IMR-90 (cell line): ENCODE data around the gene CCR9. TPM values are rescaled to one million over a fixed set of nuclear protein-coding genes. Genes with fewer than 3 reads are reported as not detected.
A peak's percentile ranks its signal among the peaks of the same experiment; 100 is the strongest.

ENCODE experiments used
- ATAC-seq: fragments of 200-7000 bp; cut with Tn5 transposase; 2 replicates; pipeline ENCODE4 v1.9.1; 2020; ENCODE audit warnings: low read depth, mild to moderate bottlenecking, moderate library complexity
- BruUV-seq: library from RNA; stranded (reverse); fragments of 400-500 nt; replicated peaks from 2 replicates; lab custom pipeline; 2021; lab: Mats Ljungman, UMichigan
- CTCF ChIA-PET: fragments of 300-600 bp; formaldehyde crosslinking; extraction: SDS; loops from one replicate; lab custom pipeline; 2021; ENCODE audit warnings: antibody characterized with exemption; lab: Yijun Ruan, JAX
- POLR2A ChIA-PET: fragments of 300-600 bp; sonication (Branson Sonifier 250); formaldehyde crosslinking; loops from one replicate; lab custom pipeline; 2022; ENCODE audit warnings: antibody characterized with exemption; ENCODE audit not compliant: unreplicated experiment; lab: Charles Lee
- DNase-seq: peaks from one replicate; pipeline ENCODE4 v3.0.0; 2013
- H2AFZ ChIP-seq: replicated peaks from 2 replicates; pipeline ENCODE3; 2013; ENCODE audit warnings: low read length, mild to moderate bottlenecking; ENCODE audit not compliant: poor library complexity
- H2AK5ac ChIP-seq: 2 replicates; pipeline ENCODE4 v1.6.1; 2013; ENCODE audit warnings: low read depth, low read length, inconsistent platforms
- H2AK9ac ChIP-seq: replicated peaks from 2 replicates; pipeline ENCODE3; 2013; ENCODE audit warnings: mild to moderate bottlenecking, low read depth, low read length, moderate library complexity; ENCODE audit not compliant: poor library complexity
- H2BK120ac ChIP-seq: 2 replicates; pipeline ENCODE4 v1.6.1; 2013; ENCODE audit warnings: low read depth, low read length, inconsistent platforms
- H2BK15ac ChIP-seq: 3 replicates; pipeline ENCODE4 v1.6.1; 2013; ENCODE audit warnings: low read depth, low read length, inconsistent platforms
- H2BK20ac ChIP-seq: 2 replicates; pipeline ENCODE4 v1.6.1; 2013; ENCODE audit warnings: low read depth, mild to moderate bottlenecking, inconsistent platforms, low read length, moderate library complexity
- H2BK5ac ChIP-seq: 2 replicates; pipeline ENCODE4 v1.6.1; 2013; ENCODE audit warnings: mild to moderate bottlenecking, low read depth, low read length, inconsistent platforms; ENCODE audit not compliant: poor library complexity, severe bottlenecking
- H3K14ac ChIP-seq: replicated peaks from 2 replicates; pipeline ENCODE4 v1.6.1; 2013; ENCODE audit warnings: low read depth, low read length, inconsistent platforms
- H3K18ac ChIP-seq: 2 replicates; pipeline ENCODE4 v1.6.1; 2013; ENCODE audit warnings: low read depth, low read length, control low read depth
- H3K23ac ChIP-seq: 2 replicates; pipeline ENCODE4 v1.6.1; 2013; ENCODE audit warnings: low read depth, low read length, inconsistent platforms
- H3K27ac ChIP-seq: 2 replicates; pipeline ENCODE4 v1.5.1; 2013; ENCODE audit warnings: mild to moderate bottlenecking, control low read depth, low read length; ENCODE audit not compliant: insufficient read depth
- H3K27me3 ChIP-seq: 2 replicates; pipeline ENCODE4 v1.6.1; 2013; ENCODE audit warnings: low read length; ENCODE audit not compliant: control insufficient read depth, insufficient read depth
- H3K36me3 ChIP-seq: 2 replicates; pipeline ENCODE4 v1.6.1; 2013; ENCODE audit warnings: low read length, mixed read lengths; ENCODE audit not compliant: control insufficient read depth, insufficient read depth
- H3K4ac ChIP-seq: 2 replicates; pipeline ENCODE4 v1.6.1; 2013; ENCODE audit warnings: low read depth, low read length, inconsistent platforms
- H3K4me1 ChIP-seq: 2 replicates; pipeline ENCODE4 v1.6.1; 2013; ENCODE audit warnings: low read length, mixed read lengths; ENCODE audit not compliant: control insufficient read depth, insufficient read depth
- H3K4me2 ChIP-seq: 2 replicates; pipeline ENCODE4 v1.6.1; 2013; ENCODE audit warnings: low read depth, mild to moderate bottlenecking, control low read depth, low read length, moderate library complexity
- H3K4me3 ChIP-seq: 2 replicates; pipeline ENCODE4 v1.5.1; 2013; ENCODE audit warnings: low read depth, mild to moderate bottlenecking, control low read depth, low read length, moderate library complexity; ENCODE audit not compliant: insufficient read depth
- H3K56ac ChIP-seq: 2 replicates; pipeline ENCODE4 v1.6.1; 2013; ENCODE audit warnings: low read length, inconsistent platforms; ENCODE audit not compliant: insufficient read depth; ENCODE audit errors: extremely low read depth
- H3K79me1 ChIP-seq, 2 experiments: 2 replicates each; pipeline ENCODE4 v1.6.1; 2013; ENCODE audit warnings: low read length in 2 of 2, inconsistent platforms in 1 of 2, low read depth in 1 of 2
- H3K9ac ChIP-seq: 2 replicates; pipeline ENCODE4 v1.6.1; 2013; ENCODE audit warnings: low read depth, low read length, control low read depth
- H3K9me1 ChIP-seq: 2 replicates; pipeline ENCODE4 v1.6.1; 2013; ENCODE audit warnings: low read length, inconsistent platforms; ENCODE audit not compliant: insufficient read depth
- H3K9me3 ChIP-seq: 2 replicates; pipeline ENCODE4 v1.6.1; 2013; ENCODE audit warnings: low read length; ENCODE audit not compliant: control insufficient read depth, insufficient read depth
- H4K20me1 ChIP-seq: 2 replicates; pipeline ENCODE4 v1.6.1; 2013; ENCODE audit warnings: low read length, inconsistent platforms; ENCODE audit not compliant: insufficient read depth
- H4K5ac ChIP-seq: 2 replicates; pipeline ENCODE4 v1.6.1; 2013; ENCODE audit warnings: mild to moderate bottlenecking, low read depth, low read length, control low read depth
- H4K8ac ChIP-seq, 2 experiments: 2 replicates each; pipeline ENCODE4 v1.6.1; 2013; ENCODE audit warnings: low read depth in 2 of 2, low read length in 2 of 2, control low read depth in 1 of 2, inconsistent platforms in 1 of 2
- H4K91ac ChIP-seq: 2 replicates; pipeline ENCODE4 v1.6.1; 2013; ENCODE audit warnings: low read depth, low read length, inconsistent platforms; ENCODE audit not compliant: insufficient read depth
- BHLHE40 ChIP-seq: fragments of 150-350 bp; IDR thresholded peaks from 2 replicates; pipeline ENCODE4 v1.6.1; 2016; ENCODE audit warnings: mild to moderate bottlenecking, low read depth, low read length
- CEBPB ChIP-seq: IDR thresholded peaks from 2 replicates; pipeline ENCODE4 v1.6.1; 2012; ENCODE audit warnings: low read depth, low read length, improper control_type of control experiment
- CHD1 ChIP-seq: IDR thresholded peaks from 2 replicates; pipeline ENCODE4 v1.6.1; 2012; ENCODE audit warnings: low read depth, low read length, improper control_type of control experiment
- MAFK ChIP-seq: IDR thresholded peaks from 2 replicates; pipeline ENCODE4 v1.6.1; 2012; ENCODE audit warnings: low read depth, low read length, improper control_type of control experiment
- MXI1 ChIP-seq: IDR thresholded peaks from 2 replicates; pipeline ENCODE4 v1.6.1; 2012; ENCODE audit warnings: low read depth, mild to moderate bottlenecking, low read length, moderate library complexity, borderline replicate concordance
- NFE2L2 ChIP-seq: fragments of 150-350 bp; IDR thresholded peaks from 2 replicates; pipeline ENCODE4 v1.6.1; 2016; ENCODE audit warnings: low read depth, mild to moderate bottlenecking, low read length
- POLR2A ChIP-seq: IDR thresholded peaks from 2 replicates; pipeline ENCODE4 v1.6.1; 2012; ENCODE audit warnings: mild to moderate bottlenecking, low read depth, low read length
- RAD21 ChIP-seq: IDR thresholded peaks from 2 replicates; pipeline ENCODE4 v1.6.1; 2012; ENCODE audit warnings: low read length, improper control_type of control experiment
- RCOR1 ChIP-seq: IDR thresholded peaks from 2 replicates; pipeline ENCODE4 v1.6.1; 2012; ENCODE audit warnings: mild to moderate bottlenecking, low read length, improper control_type of control experiment; ENCODE audit not compliant: insufficient replicate concordance
- RFX5 ChIP-seq: IDR thresholded peaks from 2 replicates; pipeline ENCODE4 v1.8.0; 2012; ENCODE audit warnings: low read depth, mild to moderate bottlenecking, low read length, moderate library complexity
- SMC3 ChIP-seq: fragments of 150-350 bp; IDR thresholded peaks from 2 replicates; pipeline ENCODE4 v1.6.1; 2016; ENCODE audit warnings: low read depth, mild to moderate bottlenecking, antibody characterized with exemption, low read length, moderate library complexity
- WGBS, 2 experiments: methylation state at CpG; one replicate each; pipeline versions ENCODE4 v1.1.5 to v1.1.7; 2013; ENCODE audit warnings: missing lambda C conversion rate in 2 of 2; ENCODE audit not compliant: insufficient read length in 1 of 2; ENCODE audit errors: extremely low coverage in 2 of 2; 5-methylcytosine and 5-hydroxymethylcytosine counted together
- dilution Hi-C: fragments of 300-500 bp; cut with HindIII; formaldehyde crosslinking; loops from one replicate; pipeline ENCODE4 v1.14.3; 2018; ENCODE audit warnings: low sequenced_read_pairs; ENCODE audit not compliant: unreplicated experiment
- in situ Hi-C: fragments of 300-500 bp; cut with MboI; formaldehyde crosslinking; loops from 3 replicates; pipeline ENCODE4 v1.14.3; 2019; ENCODE audit warnings: low sequenced_read_pairs, inconsistent platforms, mixed read lengths
- intact Hi-C: fragments of 100-400 bp; cut with micrococcal nuclease; formaldehyde crosslinking; loops from 2 replicates; pipeline ENCODE4 v1.10.0; 2022
- polyA plus RNA-seq, 3 experiments: library from polyadenylated mRNA; depleted of rRNA; stranded (reverse); fragments of >200 nt; gene quantifications; 2 replicates each; pipeline ENCODE4 v1.2.3, GENCODE V29; 2012; ENCODE audit warnings: low replicate concordance in 1 of 3
- total RNA-seq: library from RNA; depleted of rRNA; stranded (reverse); fragments of >200 nt; gene quantifications from 2 replicates; pipeline ENCODE4 v1.2.3, GENCODE V29; 2012
- TF ChIP-seq, protein P1 (sequence below): conservative IDR thresholded peaks from 2 replicates; pipeline ENCODE4 v1.5.1; 2012; ENCODE audit warnings: mild to moderate bottlenecking, low read depth, low read length, improper control_type of control experiment
- TF ChIP-seq, protein P2 (sequence below): fragments of 150-350 bp; IDR thresholded peaks from 2 replicates; pipeline ENCODE4 v1.6.1; 2016; ENCODE audit warnings: low read depth, mild to moderate bottlenecking, low read length, moderate library complexity, borderline replicate concordance
- TF ChIP-seq, protein P3 (sequence below): fragments of 150-350 bp; IDR thresholded peaks from 2 replicates; pipeline ENCODE4 v1.6.1; 2017; ENCODE audit warnings: mild to moderate bottlenecking, antibody characterized with exemption, low read length, low read depth

The CCR9 gene
- total and polyA plus RNA-seq, 2 of the 4 experiments (the other 2 are of a cell fraction): not detected

DNA sequence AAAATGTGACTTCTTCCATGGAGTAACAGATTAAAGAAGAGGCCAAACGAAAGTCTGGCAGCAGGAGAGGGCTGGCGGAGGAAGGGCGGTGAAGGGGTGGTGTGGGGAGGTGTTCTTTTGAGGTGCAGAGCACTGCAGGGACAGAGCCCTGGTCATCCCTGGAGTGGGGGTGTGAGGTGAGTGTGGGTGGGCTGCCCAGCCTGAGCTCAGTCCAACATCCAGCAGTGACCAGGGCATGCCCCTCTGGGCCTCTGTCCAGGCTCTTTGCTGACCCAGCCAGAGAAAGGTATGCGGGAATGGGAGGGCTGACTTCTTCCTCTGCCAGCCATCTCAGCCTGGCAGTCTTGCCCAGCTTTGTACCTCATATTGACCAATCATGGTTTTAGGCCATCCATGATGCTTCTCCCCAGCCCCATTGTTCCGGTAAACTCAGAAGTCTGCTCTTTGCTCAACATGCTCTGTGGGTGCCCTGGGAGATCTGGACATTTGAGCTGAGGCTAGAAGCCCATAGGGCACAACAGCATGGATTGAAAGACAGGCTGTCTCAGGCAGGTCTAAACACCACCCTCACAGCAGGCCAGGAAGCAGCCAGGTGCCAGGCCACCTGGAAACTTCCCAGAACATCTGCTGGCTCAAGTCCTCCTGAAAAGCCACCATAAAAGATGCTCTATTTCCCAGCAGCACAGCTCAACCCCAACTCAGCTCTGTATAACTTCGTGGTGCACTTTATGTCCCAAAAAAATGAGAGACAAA is 31.0 kb downstream of the CCR9 start:
- WGBS, 2 experiments: 100% methylated on average over 1 of the region's 6 CpGs; no CpG with 5 or more reads in 1 of the 2 experiments
- H4K91ac ChIP-seq: no peak overlapping the region
- ChIA-PET POLR2A (no interaction called here), CTCF (no interaction called here)
- ATAC-seq (no peak), DNase-seq (no peak)
- H3K4me3 ChIP-seq: no peak overlapping the region
- intact Hi-C loops (no loop called here), dilution Hi-C loops (no loop called here), in situ Hi-C loops (no loop called here)
- no peak overlapping the region for H3K4ac ChIP-seq
- H3K9me3 ChIP-seq: no peaks in the 10 kb centered on the region
- H2AK9ac ChIP-seq: peak overlapping the region; percentile 34
- H3K18ac ChIP-seq: no peak overlapping the region
- no TSS peak for BruUV-seq
- H3K27ac ChIP-seq: no peak overlapping the region
- no peak overlapping the region for H3K9ac ChIP-seq
- H3K36me3 ChIP-seq: peaks cover 20% of the 10 kb centered on the region
- peaks cover 6% of the 10 kb centered on the region for H3K4me1 ChIP-seq
- H3K56ac ChIP-seq: no peak overlapping the region
- H2BK120ac ChIP-seq: no peak overlapping the region
- no peak overlapping the region for H3K4me2 ChIP-seq
- H2BK5ac ChIP-seq: no peak overlapping the region
- H3K14ac ChIP-seq: no peak overlapping the region
- TF ChIP-seq, protein P1, sequence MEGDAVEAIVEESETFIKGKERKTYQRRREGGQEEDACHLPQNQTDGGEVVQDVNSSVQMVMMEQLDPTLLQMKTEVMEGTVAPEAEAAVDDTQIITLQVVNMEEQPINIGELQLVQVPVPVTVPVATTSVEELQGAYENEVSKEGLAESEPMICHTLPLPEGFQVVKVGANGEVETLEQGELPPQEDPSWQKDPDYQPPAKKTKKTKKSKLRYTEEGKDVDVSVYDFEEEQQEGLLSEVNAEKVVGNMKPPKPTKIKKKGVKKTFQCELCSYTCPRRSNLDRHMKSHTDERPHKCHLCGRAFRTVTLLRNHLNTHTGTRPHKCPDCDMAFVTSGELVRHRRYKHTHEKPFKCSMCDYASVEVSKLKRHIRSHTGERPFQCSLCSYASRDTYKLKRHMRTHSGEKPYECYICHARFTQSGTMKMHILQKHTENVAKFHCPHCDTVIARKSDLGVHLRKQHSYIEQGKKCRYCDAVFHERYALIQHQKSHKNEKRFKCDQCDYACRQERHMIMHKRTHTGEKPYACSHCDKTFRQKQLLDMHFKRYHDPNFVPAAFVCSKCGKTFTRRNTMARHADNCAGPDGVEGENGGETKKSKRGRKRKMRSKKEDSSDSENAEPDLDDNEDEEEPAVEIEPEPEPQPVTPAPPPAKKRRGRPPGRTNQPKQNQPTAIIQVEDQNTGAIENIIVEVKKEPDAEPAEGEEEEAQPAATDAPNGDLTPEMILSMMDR: no peak
- TF ChIP-seq MXI1 (no peak), POLR2A (no peak), BHLHE40 (no peak), NFE2L2 (no peak), RAD21 (no peak), RFX5 (no peak), SMC3 (no peak), CEBPB (no peak), CHD1 (no peak), RCOR1 (no peak), MAFK (no peak)
- TF ChIP-seq, protein P2, sequence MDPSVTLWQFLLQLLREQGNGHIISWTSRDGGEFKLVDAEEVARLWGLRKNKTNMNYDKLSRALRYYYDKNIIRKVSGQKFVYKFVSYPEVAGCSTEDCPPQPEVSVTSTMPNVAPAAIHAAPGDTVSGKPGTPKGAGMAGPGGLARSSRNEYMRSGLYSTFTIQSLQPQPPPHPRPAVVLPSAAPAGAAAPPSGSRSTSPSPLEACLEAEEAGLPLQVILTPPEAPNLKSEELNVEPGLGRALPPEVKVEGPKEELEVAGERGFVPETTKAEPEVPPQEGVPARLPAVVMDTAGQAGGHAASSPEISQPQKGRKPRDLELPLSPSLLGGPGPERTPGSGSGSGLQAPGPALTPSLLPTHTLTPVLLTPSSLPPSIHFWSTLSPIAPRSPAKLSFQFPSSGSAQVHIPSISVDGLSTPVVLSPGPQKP: no peak
- TF ChIP-seq, protein P3, sequence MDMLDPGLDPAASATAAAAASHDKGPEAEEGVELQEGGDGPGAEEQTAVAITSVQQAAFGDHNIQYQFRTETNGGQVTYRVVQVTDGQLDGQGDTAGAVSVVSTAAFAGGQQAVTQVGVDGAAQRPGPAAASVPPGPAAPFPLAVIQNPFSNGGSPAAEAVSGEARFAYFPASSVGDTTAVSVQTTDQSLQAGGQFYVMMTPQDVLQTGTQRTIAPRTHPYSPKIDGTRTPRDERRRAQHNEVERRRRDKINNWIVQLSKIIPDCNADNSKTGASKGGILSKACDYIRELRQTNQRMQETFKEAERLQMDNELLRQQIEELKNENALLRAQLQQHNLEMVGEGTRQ: no peak
- no peak overlapping the region for H2AK5ac ChIP-seq
- no peak overlapping the region for H4K5ac ChIP-seq
- H4K8ac ChIP-seq: no peak overlapping the region
- no peaks in the 10 kb centered on the region; the same call in 1 of the 2 replicates for H3K9me1 ChIP-seq
- H2AFZ ChIP-seq: no peak overlapping the region
- no peaks in the 10 kb centered on the region for H3K27me3 ChIP-seq
- H4K20me1 ChIP-seq: no peaks in the 10 kb centered on the region
- H2BK20ac ChIP-seq: no peak overlapping the region
- H2BK15ac ChIP-seq: no peak overlapping the region
- no peak overlapping the region for H3K23ac ChIP-seq
- no peaks in the 10 kb centered on the region for H3K79me1 ChIP-seq
